ENCODE measurements around the gene ITGA8.
"Not testable (repeated sequence)": the region's sequence is repeated elsewhere in the genome, so short reads cannot be mapped to it uniquely, and the experiment has no call there.

Gene ITGA8

GRCh38 chr10:15487376-15487775 is 232.3 kb downstream of the ITGA8 start:
- no peak for DNase-seq

GRCh38 chr10:15486404-15486803 is 233.3 kb downstream of the ITGA8 start:
- DNase-seq, result no peak

GRCh38 chr10:15485684-15486316 is 233.9 kb downstream of the ITGA8 start:
- no peak for DNase-seq

- no peak for DNase-seq
Observed at GRCh38 chr10:15485027-15485426, 234.7 kb downstream of the ITGA8 start.

- DNase-seq, result no peak
Observed at GRCh38 chr10:15484128-15484527, 235.6 kb downstream of the ITGA8 start.

- no peak for DNase-seq
Observed at GRCh38 chr10:15483215-15484075, 236.3 kb downstream of the ITGA8 start.

- no peak for DNase-seq
Observed at GRCh38 chr10:15482156-15482555, 237.6 kb downstream of the ITGA8 start.

- no peak for DNase-seq
Observed at GRCh38 chr10:15478950-15479349, 240.8 kb downstream of the ITGA8 start.

- DNase-seq, result no peak
Observed at GRCh38 chr10:15478429-15478828, 241.3 kb downstream of the ITGA8 start.

- no peak for DNase-seq
Observed at GRCh38 chr10:15476337-15476736, 243.4 kb downstream of the ITGA8 start.

- DNase-seq, result not testable (repeated sequence)
Observed at GRCh38 chr10:15475439-15475838, 244.3 kb downstream of the ITGA8 start.

GRCh38 chr10:15474671-15475070 is 245.1 kb downstream of the ITGA8 start:
- DNase-seq, result no peak

- DNase-seq, result no peak
Observed at GRCh38 chr10:15473396-15473767, 246.3 kb downstream of the ITGA8 start.

- no peak for DNase-seq
Observed at GRCh38 chr10:15472431-15473395, 247.0 kb downstream of the ITGA8 start.

- no peak for DNase-seq
Observed at GRCh38 chr10:15472008-15472407, 247.7 kb downstream of the ITGA8 start.

- no peak for DNase-seq
Observed at GRCh38 chr10:15469111-15469510, 250.6 kb downstream of the ITGA8 start.

- DNase-seq, result no peak
Observed at GRCh38 chr10:15464381-15464780, 255.3 kb downstream of the ITGA8 start.
